HG03060 (cell line): ENCODE measurements around the gene GCN1.

Source experiments
- ATAC-seq: cut with Tn5 transposase; IDR thresholded peaks from one replicate; pipeline ENCODE4 v1.9.1; 2021; ENCODE audit warnings: low read depth, moderate number of reproducible peaks; ENCODE audit not compliant: unreplicated experiment

GCN1 gene

DNA sequence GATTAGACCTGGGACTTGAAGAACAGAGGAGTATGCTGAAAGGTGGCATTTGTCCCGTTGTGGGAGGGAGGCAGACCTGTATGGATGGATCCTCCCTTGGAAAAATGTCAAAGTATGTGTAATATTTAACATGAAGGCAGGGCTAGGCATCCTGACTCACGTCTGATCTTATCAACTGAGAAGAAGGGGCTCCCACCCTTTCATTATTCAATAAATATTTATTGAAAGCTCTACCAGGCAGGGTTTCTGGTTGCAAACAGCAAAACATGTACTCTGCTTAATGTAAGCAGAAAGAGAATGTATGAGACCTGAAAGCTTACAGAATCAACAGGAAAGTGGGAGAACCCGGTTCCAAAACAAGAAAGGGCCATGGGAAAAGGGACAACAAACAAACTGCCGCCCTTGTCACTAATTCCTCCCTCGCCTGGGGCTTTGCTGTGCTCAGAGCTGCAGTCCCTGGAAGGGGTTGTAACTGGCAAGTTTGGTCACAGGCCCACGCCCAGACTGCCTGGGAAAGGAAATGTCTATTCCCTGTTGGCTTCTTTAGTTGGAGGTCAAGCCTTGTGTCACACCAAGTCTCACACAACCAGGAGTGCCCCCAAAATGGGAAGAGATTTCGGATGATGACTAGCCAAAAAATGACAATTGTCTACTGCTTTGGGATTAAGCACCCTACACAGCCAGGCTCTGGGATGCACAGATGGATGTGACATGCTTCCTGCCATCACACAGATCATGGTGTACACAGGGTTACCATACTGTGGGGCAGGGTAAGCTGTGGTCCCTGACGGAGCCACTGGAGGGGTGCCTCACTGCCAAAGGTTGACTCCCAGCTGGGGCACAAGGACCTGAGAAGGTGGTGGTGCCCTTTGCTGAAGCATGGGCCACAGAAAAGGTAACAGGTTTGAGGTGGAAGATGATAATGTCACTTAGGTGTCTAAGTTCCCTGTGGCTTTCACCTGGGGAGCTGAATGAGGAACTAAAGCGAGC lies 114.8 kb downstream of the GCN1 start:
- ATAC-seq, result no peak

DNA sequence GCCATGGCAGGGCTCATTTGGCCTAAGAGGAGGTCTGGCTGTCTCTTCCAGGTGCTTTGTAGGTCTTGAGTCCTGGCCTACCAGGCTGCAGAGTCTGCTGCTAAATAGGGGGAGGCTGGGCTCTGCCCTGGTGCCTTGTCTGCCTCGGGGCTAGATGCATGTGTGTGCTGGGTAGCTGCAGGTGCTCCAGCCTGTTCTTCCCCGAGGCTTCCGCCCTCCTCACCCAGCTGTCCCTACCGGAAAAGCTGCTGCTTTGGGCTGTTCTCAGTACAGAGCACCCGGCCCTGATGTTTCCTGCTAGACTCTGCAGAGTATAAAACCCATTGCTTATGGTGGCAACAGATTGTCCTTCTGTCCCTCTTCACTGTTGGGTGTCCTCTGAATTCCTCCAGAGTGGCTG lies 115.6 kb downstream of the GCN1 start:
- ATAC-seq, result no peak

DNA sequence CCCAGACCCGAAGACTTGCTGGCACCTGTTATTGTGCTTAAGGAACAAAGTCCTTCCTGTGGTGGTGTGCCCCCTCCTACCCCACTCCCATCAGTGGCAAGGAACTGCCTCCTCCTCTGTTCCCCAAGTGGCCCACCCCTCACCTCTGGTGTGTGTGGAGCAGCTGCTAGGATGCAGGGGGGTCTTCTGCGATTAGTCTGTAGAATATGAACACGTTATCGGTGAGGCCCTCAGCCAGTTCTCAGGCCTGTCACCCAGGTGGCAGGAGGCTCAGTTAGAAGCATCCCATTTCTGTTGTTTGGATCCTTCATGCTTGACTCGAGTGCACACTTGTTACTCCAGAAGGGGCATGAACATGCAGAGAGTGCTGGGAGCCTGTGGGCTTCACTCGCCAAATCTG lies 117.3 kb downstream of the GCN1 start:
- no peak for ATAC-seq
